Testis (tissue), 3 donors: Measurements from ENCODE around the gene DDA1. TPM values are rescaled to one million over a fixed set of nuclear protein-coding genes. Genes with fewer than 3 reads are reported as not detected.

Experiments
- DNase-seq: peaks from one replicate; pipeline ENCODE4 v3.0.0-alpha.2; 2019
- H3K27ac ChIP-seq, 2 donors: fragments of 200-600 bp; sonication (generic); one replicate each; pipeline ENCODE4 v1.5.1; 2019
- H3K27me3 ChIP-seq: fragments of 200-600 bp; sonication (generic); one replicate; pipeline ENCODE4 v1.5.1; 2019
- H3K36me3 ChIP-seq: fragments of 200-600 bp; sonication (generic); one replicate; pipeline ENCODE4 v1.5.1; 2017; ENCODE audit warnings: low read depth; ENCODE audit errors: missing control alignments
- H3K4me1 ChIP-seq: fragments of 200-600 bp; sonication (generic); one replicate; pipeline ENCODE4 v1.5.1; 2019
- H3K4me3 ChIP-seq, 2 donors: fragments of 200-600 bp; sonication (generic); one replicate each; pipeline ENCODE4 v1.5.1; 2017 to 2019
- H3K9me3 ChIP-seq: fragments of 200-600 bp; sonication (generic); one replicate; pipeline ENCODE4 v1.5.1; 2017
- CTCF ChIP-seq, 3 experiments: fragments of 450-650 bp in 2 of 3; fragments of 200-600 bp in 1 of 3; sonication (generic) in 1 of 3; IDR thresholded peaks; one replicate each; pipeline ENCODE4 v1.5.1; 2016 to 2019; ENCODE audit warnings: antibody characterized with exemption in 3 of 3, mild to moderate bottlenecking in 2 of 3, moderate library complexity in 1 of 3
- POLR2A ChIP-seq: fragments of 450-650 bp; IDR thresholded peaks from one replicate; pipeline ENCODE4 v1.6.1; 2017; ENCODE audit warnings: antibody characterized with exemption, mild to moderate bottlenecking, moderate library complexity
- WGBS, 2 donors: methylation state at CpG; one replicate each; pipeline ENCODE4 v1.1.5; 2018; 5-methylcytosine and 5-hydroxymethylcytosine counted together
- intact Hi-C: fragments of 100-400 bp; cut with DNase I; formaldehyde crosslinking; loops from one replicate; pipeline ENCODE4 v1.15.1; 2023; ENCODE audit warnings: low total_unique reads
- polyA plus RNA-seq: library from polyadenylated mRNA; stranded (reverse); fragments of 350-450 nt; fragmentation: Illumina TruSeq; extraction: RNeasy Lipid Tissue Mini Kit (QIAGEN cat#74804); gene quantifications from one replicate; pipeline ENCODE4 v1.2.3, GENCODE V29; 2014; ENCODE audit warnings: low read depth, low replicate concordance; ENCODE audit not compliant: insufficient read depth
- total RNA-seq, 2 donors: library from RNA; depleted of rRNA; stranded (reverse); fragments of >200 nt; gene quantifications; one replicate each; pipeline ENCODE4 v1.2.3, GENCODE V29; 2016

The DDA1 gene
- total and polyA plus RNA-seq, 3 donors from 2014 or later = 46.4 to 123 (median 55.5) TPM

- H3K27me3 ChIP-seq = no peaks in the 10 kb centered on the region
- no peaks in the 10 kb centered on the region for H3K36me3 ChIP-seq
- H3K4me1 ChIP-seq = peaks cover 24% of the 10 kb centered on the region
- H3K4me3 ChIP-seq = peak overlapping the region; percentile 18 to 47
- WGBS, 2 donors = 20 to 42% methylated on average over 4 to 64 of the region's 64 CpGs
- TF ChIP-seq CTCF (IDR thresholded peaks at IDR 0.05) (peak in 2 of 3 experiments; percentile 29 to 38), POLR2A (no peak)
- DNase-seq = peak; percentile 89
- H3K9me3 ChIP-seq = no peaks in the 10 kb centered on the region
- intact Hi-C loops = no loop called here
- H3K27ac ChIP-seq = peak overlapping the region; percentile 5 to 25
Measured at GRCh38 chr19:17327654-17328516, 18.5 kb downstream of the DDA1 start.

GRCh38 chr19:17328517-17329365 is 19.4 kb downstream of the DDA1 start:
- TF ChIP-seq POLR2A (no peak), CTCF (IDR thresholded peaks at IDR 0.05) (no peak)
- peaks cover 24% of the 10 kb centered on the region for H3K4me1 ChIP-seq
- H3K36me3 ChIP-seq = no peaks in the 10 kb centered on the region
- no peaks in the 10 kb centered on the region for H3K27me3 ChIP-seq
- H3K9me3 ChIP-seq = no peaks in the 10 kb centered on the region
- H3K27ac ChIP-seq = peak overlapping the region in 1 of 2 donors; percentile 25
- DNase-seq = no peak
- intact Hi-C loops = no loop called here
- peak overlapping the region; percentile 18 to 47 for H3K4me3 ChIP-seq
- 28 to 41% methylated on average over 14 to 76 of the region's 94 CpGs for WGBS, 2 donors

DNA sequence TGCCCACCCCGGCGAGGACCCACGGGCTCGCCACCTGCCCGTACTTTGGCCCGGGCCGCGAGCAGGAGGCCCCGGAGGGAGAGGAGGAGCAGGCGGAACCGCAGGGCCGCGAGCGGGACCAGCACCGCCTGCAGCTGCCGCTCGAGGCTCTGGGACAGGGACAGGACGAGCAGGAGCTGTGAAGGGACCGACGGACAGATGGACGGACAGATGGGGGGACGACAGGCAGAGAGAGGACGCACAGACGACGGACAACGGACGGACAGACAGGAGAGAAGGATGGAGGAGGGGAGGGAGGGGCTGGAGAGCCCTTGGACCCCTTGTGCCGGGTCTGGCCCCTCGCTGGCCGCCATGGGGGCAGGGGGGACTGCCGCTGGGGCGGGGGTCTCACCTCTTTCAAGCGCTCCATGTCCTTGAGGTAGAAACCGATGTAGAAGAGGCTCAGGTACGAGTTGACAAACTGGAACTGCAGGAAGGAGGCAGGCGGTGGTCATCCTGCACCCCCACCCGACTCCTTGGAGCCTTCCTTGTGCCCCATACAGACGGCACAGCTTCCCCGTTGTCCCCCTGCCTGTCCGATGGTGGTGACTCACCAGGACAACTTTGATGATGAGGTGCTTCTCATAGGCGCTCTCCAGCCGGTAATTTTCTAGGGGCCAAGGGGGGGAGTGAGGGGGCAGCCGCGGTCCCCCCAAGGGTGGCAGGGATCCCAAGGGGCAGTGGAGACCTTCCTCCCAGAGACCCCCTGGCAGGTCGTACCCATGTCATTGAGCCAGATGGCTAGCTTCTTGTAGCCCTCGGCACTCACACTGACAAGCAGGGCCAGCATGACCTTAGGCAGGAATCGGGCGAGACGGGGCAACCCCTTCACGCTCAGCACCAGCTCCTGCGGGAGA is 20.3 kb downstream of the DDA1 start:
- Histone ChIP-seq H3K27me3 (no peaks in the 10 kb centered on the region), H3K36me3 (no peaks in the 10 kb centered on the region), H3K9me3 (no peaks in the 10 kb centered on the region), H3K4me3 (peak overlapping the region in 1 of 2 donors; percentile 9), H3K4me1 (peaks cover 27% of the 10 kb centered on the region), H3K27ac (no peak overlapping the region)
- no peak for TF ChIP-seq CTCF (IDR thresholded peaks at IDR 0.05)
- no peak for TF ChIP-seq POLR2A
- DNase-seq = no peak
- WGBS, 2 donors = 56 to 71% methylated on average over 39 to 51 of the region's 51 CpGs
- intact Hi-C loops = no loop called here

DNA sequence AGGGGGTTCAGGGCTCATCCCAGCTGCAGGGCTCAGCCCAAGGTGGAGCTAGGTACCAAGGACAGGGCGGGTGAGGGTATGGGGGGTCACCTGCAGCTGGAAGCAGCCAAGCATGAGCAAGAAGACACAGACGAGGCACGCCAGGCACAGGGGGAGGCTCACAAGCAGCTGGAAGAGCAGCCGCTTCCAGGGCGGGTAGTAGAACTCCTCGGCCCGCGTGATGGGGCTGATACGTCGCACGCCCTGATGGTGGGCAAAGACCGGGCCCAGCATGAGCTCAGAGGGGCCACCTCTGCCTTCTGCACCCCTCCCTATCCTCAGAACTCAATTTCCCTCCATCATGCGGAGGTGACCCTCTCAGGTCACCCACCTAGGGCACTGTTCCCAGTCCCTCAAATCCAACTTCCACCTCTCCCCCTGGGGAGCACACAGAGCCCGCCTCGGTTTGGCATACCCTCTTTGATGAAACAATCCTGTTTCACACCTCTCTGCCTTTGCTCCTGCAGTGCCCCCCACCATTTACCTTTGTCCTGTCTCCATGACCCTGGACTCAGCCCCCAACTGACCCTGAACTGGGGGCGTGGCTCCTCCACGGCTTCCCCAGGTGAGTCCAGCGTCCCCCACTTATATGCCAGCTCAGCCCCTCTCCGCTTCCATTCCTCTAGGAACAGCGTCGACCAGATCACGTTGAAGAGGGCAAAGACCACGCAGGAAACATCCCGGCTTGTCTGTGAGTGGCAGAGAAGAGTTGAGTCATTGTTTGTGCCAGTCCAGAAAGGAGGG is 21.1 kb downstream of the DDA1 start:
- no peak for TF ChIP-seq POLR2A
- TF ChIP-seq CTCF (IDR thresholded peaks at IDR 0.05) = no peak
- WGBS, 2 donors = 57 to 78% methylated on average over 20 to 24 of the region's 24 CpGs
- no peaks in the 10 kb centered on the region for H3K27me3 ChIP-seq
- intact Hi-C loops = no loop called here
- no peak overlapping the region for H3K27ac ChIP-seq
- no peaks in the 10 kb centered on the region for H3K9me3 ChIP-seq
- no peak for DNase-seq
- H3K4me3 ChIP-seq = no peak overlapping the region
- H3K36me3 ChIP-seq = no peaks in the 10 kb centered on the region
- H3K4me1 ChIP-seq = peaks cover 32% of the 10 kb centered on the region
